H1 (cell line): ENCODE results near the gene ADCY9. TPM values are rescaled to one million over a fixed set of nuclear protein-coding genes. Genes with fewer than 3 reads are reported as not detected.

Experiments
- CTCF ChIA-PET: fragments of 300-600 bp; sonication (Branson Sonifier 250); formaldehyde crosslinking; loops from one replicate; lab custom pipeline; 2021; ENCODE audit not compliant: partially characterized antibody; lab: Charles Lee
- POLR2A ChIA-PET: fragments of 300-600 bp; sonication (Branson Sonifier 250); formaldehyde crosslinking; loops from one replicate; lab custom pipeline; 2021; ENCODE audit warnings: inconsistent platforms; ENCODE audit not compliant: partially characterized antibody; lab: Charles Lee
- DNase-seq, 2 experiments: peaks; one replicate each; pipeline versions ENCODE4 v3.0.0 to v3.0.0-alpha.2; 2010 to 2022; ENCODE audit warnings: low spot score in 2 of 2, low read depth in 1 of 2, mixed read lengths in 1 of 2
- FAIRE-seq: peaks from 2 replicates; lab custom pipeline; 2011; peaks lifted over from hg19 to GRCh38; lab: Jason Lieb, UNC
- H2AFZ ChIP-seq: 2 replicates; pipeline ENCODE4 v1.8.1; 2012; ENCODE audit warnings: low read length, inconsistent platforms
- H2AK5ac ChIP-seq: 2 replicates; pipeline ENCODE4 v1.6.1; 2013; ENCODE audit warnings: low read depth, low read length
- H2BK120ac ChIP-seq: replicated peaks from 2 replicates; pipeline ENCODE3; 2013; ENCODE audit warnings: low read depth, low read length, inconsistent platforms
- H2BK12ac ChIP-seq: 2 replicates; pipeline ENCODE4 v1.6.1; 2013; ENCODE audit warnings: low read depth, low read length
- H2BK15ac ChIP-seq: 2 replicates; pipeline ENCODE4 v1.6.1; 2013; ENCODE audit warnings: low read length
- H2BK20ac ChIP-seq: 2 replicates; pipeline ENCODE4 v1.6.1; 2013; ENCODE audit warnings: low read length
- H2BK5ac ChIP-seq: 2 replicates; pipeline ENCODE4 v1.6.1; 2013; ENCODE audit warnings: low read depth, low read length
- H3K14ac ChIP-seq: 2 replicates; pipeline ENCODE4 v1.6.1; 2013; ENCODE audit warnings: inconsistent platforms; ENCODE audit not compliant: insufficient read length
- H3K18ac ChIP-seq: 2 replicates; pipeline ENCODE4 v1.6.1; 2013; ENCODE audit warnings: low read length; ENCODE audit errors: extremely low read depth
- H3K23ac ChIP-seq: 2 replicates; pipeline ENCODE4 v1.6.1; 2013; ENCODE audit warnings: inconsistent platforms; ENCODE audit not compliant: insufficient read length
- H3K23me2 ChIP-seq: 2 replicates; pipeline ENCODE4 v1.6.1; 2013; ENCODE audit warnings: low read depth, low read length
- H3K27ac ChIP-seq: 2 replicates; pipeline ENCODE4 v1.6.1; 2011; ENCODE audit warnings: low read depth, low read length, inconsistent platforms
- H3K27me3 ChIP-seq, 4 experiments: replicated peaks in 1 of 4; 1 replicate in 1 of 4; 2 replicates in 3 of 4; pipeline versions ENCODE4 v1.6.1 to v1.8.1; 2011 to 2013; ENCODE audit warnings: low read length in 3 of 4, mild to moderate bottlenecking in 3 of 4, inconsistent platforms in 2 of 4, mixed read lengths in 2 of 4, moderate library complexity in 1 of 4; ENCODE audit not compliant: control insufficient read depth in 3 of 4, insufficient read depth in 3 of 4; ENCODE audit errors: extremely low read depth in 1 of 4
- H3K36me3 ChIP-seq, 4 experiments: 2 replicates each; pipeline versions ENCODE4 v1.6.1 to v1.8.1; 2011 to 2013; ENCODE audit warnings: mild to moderate bottlenecking in 4 of 4, low read length in 3 of 4, moderate library complexity in 2 of 4, control low read depth in 1 of 4, inconsistent platforms in 1 of 4; ENCODE audit not compliant: insufficient read depth in 4 of 4, control insufficient read depth in 2 of 4
- H3K4ac ChIP-seq: replicated peaks from 2 replicates; pipeline ENCODE3; 2013; ENCODE audit warnings: low read length, low read depth, mixed read lengths, inconsistent platforms; ENCODE audit not compliant: insufficient read length
- H3K4me1 ChIP-seq, 4 experiments: replicated peaks in 1 of 4; 1 replicate in 1 of 4; 2 replicates in 3 of 4; pipeline versions ENCODE4 v1.6.1 to v1.8.1; 2011 to 2013; ENCODE audit warnings: low read length in 3 of 4, inconsistent platforms in 2 of 4, mixed read lengths in 1 of 4; ENCODE audit not compliant: insufficient read depth in 4 of 4, control insufficient read depth in 3 of 4
- H3K4me2 ChIP-seq, 2 experiments: 2 replicates each; pipeline versions ENCODE4 v1.6.1 to v1.8.1; 2011 to 2013; ENCODE audit warnings: low read depth in 2 of 2, low read length in 2 of 2, control low read depth in 1 of 2, inconsistent platforms in 1 of 2, mild to moderate bottlenecking in 1 of 2; ENCODE audit not compliant: insufficient read depth in 1 of 2
- H3K4me3 ChIP-seq, 4 experiments: fragments of 200-600, 300-600 bp in 1 of 4; sonication (generic), shearing (Covaris generic), sonication (Bioruptor Twin) in 1 of 4; 2 replicates each; pipeline versions ENCODE4 v1.5.1 to v1.8.1; 2011 to 2016; ENCODE audit warnings: low read length in 4 of 4, low read depth in 3 of 4, control low read depth in 2 of 4, inconsistent platforms in 2 of 4, mild to moderate bottlenecking in 2 of 4, mixed read lengths in 1 of 4, moderate library complexity in 1 of 4; ENCODE audit not compliant: insufficient read depth in 2 of 4; ENCODE audit errors: extremely low read depth in 1 of 4
- H3K56ac ChIP-seq: replicated peaks from 2 replicates; pipeline ENCODE3; 2013; ENCODE audit warnings: low read depth, mild to moderate bottlenecking, mixed read lengths, low read length, inconsistent platforms; ENCODE audit not compliant: insufficient read length
- H3K79me1 ChIP-seq: 2 replicates; pipeline ENCODE4 v1.6.1; 2013; ENCODE audit warnings: low read depth, low read length, control low read depth
- H3K79me2 ChIP-seq, 2 experiments: 2 replicates each; pipeline versions ENCODE4 v1.6.1 to v1.8.1; 2012 to 2013; ENCODE audit warnings: low read length in 2 of 2, mild to moderate bottlenecking in 2 of 2, inconsistent platforms in 1 of 2; ENCODE audit not compliant: insufficient read depth in 2 of 2, control insufficient read depth in 1 of 2
- H3K9ac ChIP-seq, 4 experiments: replicated peaks in 1 of 4; 1 replicate in 1 of 4; 2 replicates in 3 of 4; pipeline versions ENCODE4 v1.6.1 to v1.8.1; 2011 to 2013; ENCODE audit warnings: low read depth in 3 of 4, low read length in 3 of 4, control low read depth in 2 of 4, mild to moderate bottlenecking in 2 of 4, moderate library complexity in 2 of 4, inconsistent platforms in 1 of 4; ENCODE audit errors: extremely low read depth in 1 of 4
- H3K9me3 ChIP-seq, 2 experiments: 2 replicates each; pipeline versions ENCODE4 v1.6.1 to v1.8.1; 2012 to 2013; ENCODE audit warnings: mild to moderate bottlenecking in 2 of 2, moderate library complexity in 2 of 2, control low read depth in 1 of 2, inconsistent platforms in 1 of 2, low read depth in 1 of 2, low read length in 1 of 2, mixed read lengths in 1 of 2; ENCODE audit not compliant: insufficient read depth in 2 of 2
- H4K20me1 ChIP-seq, 2 experiments: replicated peaks in 1 of 2; 2 replicates each; pipeline versions ENCODE3 to v1.8.1; 2011 to 2013; ENCODE audit warnings: inconsistent platforms in 2 of 2, low read length in 2 of 2, mild to moderate bottlenecking in 1 of 2; ENCODE audit not compliant: insufficient read depth in 2 of 2, control insufficient read depth in 1 of 2
- H4K5ac ChIP-seq: 2 replicates; pipeline ENCODE4 v1.6.1; 2013; ENCODE audit warnings: low read length, low read depth, mixed read lengths, inconsistent platforms; ENCODE audit not compliant: insufficient read length
- H4K8ac ChIP-seq: 2 replicates; pipeline ENCODE4 v1.8.0; 2013; ENCODE audit warnings: mild to moderate bottlenecking, moderate library complexity, low read length, inconsistent platforms; ENCODE audit not compliant: insufficient read depth; ENCODE audit errors: extremely low read depth
- H4K91ac ChIP-seq: replicated peaks from 2 replicates; pipeline ENCODE3; 2013; ENCODE audit warnings: low read length, mixed read lengths, inconsistent platforms; ENCODE audit not compliant: insufficient read length
- ASH2L ChIP-seq: fragments of 200-600, 300-600 bp; sonication (generic); IDR thresholded peaks from one replicate; pipeline ENCODE4 v1.7.1; 2017; ENCODE audit warnings: low read length
- CBX8 ChIP-seq: fragments of 300-800, 300-1000 bp; sonication (generic); IDR thresholded peaks from 2 replicates; pipeline ENCODE4 v1.7.1; 2016; ENCODE audit warnings: low read depth, low read length, borderline replicate concordance
- CHD1 ChIP-seq: IDR thresholded peaks from 2 replicates; pipeline ENCODE4 v1.6.1; 2012; ENCODE audit warnings: low read depth, low read length, improper control_type of control experiment
- CREB1 ChIP-seq: IDR thresholded peaks from 2 replicates; pipeline ENCODE4 v1.6.1; 2012; ENCODE audit warnings: inconsistent platforms
- CTBP2 ChIP-seq: IDR thresholded peaks from 2 replicates; pipeline ENCODE4 v1.7.0; 2011; ENCODE audit warnings: borderline replicate concordance, mild to moderate bottlenecking, moderate library complexity, mixed read lengths, low read length; ENCODE audit not compliant: insufficient read depth, insufficient read length
- EZH2 ChIP-seq: fragments of 200-600 bp; sonication (generic); IDR thresholded peaks from 2 replicates; pipeline ENCODE4 v1.7.1; 2012; ENCODE audit warnings: low read depth, mild to moderate bottlenecking, moderate library complexity, low read length, inconsistent platforms; ENCODE audit not compliant: severe bottlenecking
- JUND ChIP-seq: IDR thresholded peaks from 2 replicates; pipeline ENCODE4 v1.6.1; 2011; ENCODE audit warnings: mild to moderate bottlenecking, improper control_type of control experiment, low read length
- KDM1A ChIP-seq: fragments of 200-600, 300-600 bp; sonication (generic); IDR thresholded peaks from 2 replicates; pipeline ENCODE4 v1.7.1; 2016; ENCODE audit warnings: mild to moderate bottlenecking, low read length, borderline replicate concordance
- MAFK ChIP-seq: IDR thresholded peaks from 2 replicates; pipeline ENCODE4 v1.6.1; 2012; ENCODE audit warnings: low read depth, mild to moderate bottlenecking, improper control_type of control experiment, low read length
- NRF1 ChIP-seq: IDR thresholded peaks from 2 replicates; pipeline ENCODE4 v1.6.1; 2011; ENCODE audit warnings: mild to moderate bottlenecking, low read depth, low read length, improper control_type of control experiment
- RAD21 ChIP-seq, 2 experiments: IDR thresholded peaks in 1 of 2; conservative IDR thresholded peaks in 1 of 2; 2 replicates each; pipeline ENCODE4 v1.6.1; 2011; ENCODE audit warnings: low read depth in 2 of 2, low read length in 2 of 2, improper control_type of control experiment in 1 of 2, inconsistent platforms in 1 of 2, mild to moderate bottlenecking in 1 of 2, moderate library complexity in 1 of 2
- TAF1 ChIP-seq: IDR thresholded peaks from 2 replicates; pipeline ENCODE4 v1.6.1; 2011; ENCODE audit warnings: mild to moderate bottlenecking, low read depth, low read length
- TCF12 ChIP-seq: IDR thresholded peaks from 2 replicates; pipeline ENCODE4 v1.6.1; 2011; ENCODE audit warnings: low read depth, mild to moderate bottlenecking, low read length
- ZNF274 ChIP-seq: IDR thresholded peaks from 2 replicates; pipeline ENCODE4 v1.7.0; 2012; ENCODE audit warnings: low read length, borderline replicate concordance; ENCODE audit errors: extremely low read depth
- WGBS, 2 experiments: shearing (Covaris generic) in 1 of 2; methylation state at CpG; one replicate each; pipeline versions ENCODE4 v1.1.6 to v1.1.7; 2013 to 2015; ENCODE audit warnings: low lambda C conversion rate in 2 of 2, mixed read lengths in 2 of 2, inconsistent platforms in 1 of 2, low coverage in 1 of 2, missing lambda C conversion rate in 1 of 2; ENCODE audit not compliant: insufficient replicate concordance in 2 of 2, insufficient coverage in 1 of 2, insufficient read length in 1 of 2; ENCODE audit errors: extremely low coverage in 1 of 2, missing lambda C conversion rate in 1 of 2; 5-methylcytosine and 5-hydroxymethylcytosine counted together
- polyA plus RNA-seq, 7 experiments: library from polyadenylated mRNA; depleted of rRNA in 3 of 7; stranded (reverse) in 5 of 7; unstranded in 2 of 7; fragments of >200 nt in 5 of 7; fragments of 200-250 nt in 2 of 7; gene quantifications; 1 replicate in 5 of 7; 2 replicates in 1 of 7; 4 replicates in 1 of 7; pipeline versions ENCODE4 v1.2.1 to v1.2.3, GENCODE V29; 2011 to 2013; ENCODE audit warnings: missing spikeins in 2 of 7, mixed read lengths in 2 of 7
- total RNA-seq: library from RNA; stranded (reverse); fragmentation: NEBNext Ultra II Directional; extraction: Animal tissue kit (Norgen Biotek cat#: 25700); gene quantifications from 2 replicates; pipeline ENCODE4 v1.2.1, GENCODE V29; 2021

Gene ADCY9
- total and polyA plus RNA-seq, 2 of the 8 experiments (the other 6 are each of a cell fraction or from before 2014, with no cell fraction given), result 5.4 to 13.1 TPM

GRCh38 chr16:3946604-3947180 is 169.6 kb downstream of the ADCY9 start:
- Histone ChIP-seq H2AFZ (no peak overlapping the region), H2BK120ac (no peak overlapping the region), H3K4me2 (no peak overlapping the region), H3K23ac (no peak overlapping the region), H3K36me3 (no peaks in the 10 kb centered on the region), H3K14ac (no peak overlapping the region), H3K56ac (no peak overlapping the region), H4K8ac (no peak overlapping the region), H3K79me1 (no peaks in the 10 kb centered on the region), H3K4me3 (no peak overlapping the region), H2AK5ac (no peak overlapping the region), H4K20me1 (no peaks in the 10 kb centered on the region), H4K91ac (no peak overlapping the region), H3K27ac (no peak overlapping the region), H2BK12ac (no peak overlapping the region), H2BK20ac (no peak overlapping the region), H3K4ac (no peak overlapping the region), H3K4me1 (no peaks in the 10 kb centered on the region), H2BK15ac (no peak overlapping the region), H3K9ac (no peak overlapping the region), H3K23me2 (no peaks in the 10 kb centered on the region), H4K5ac (no peak overlapping the region), H3K9me3 (peaks cover 3 to 9% of the 10 kb centered on the region in 2 experiments; a peak in 2 of 4 replicates), H2BK5ac (no peak overlapping the region; the same call in 1 of the 2 replicates), H3K79me2 (no peaks in the 10 kb centered on the region), H3K18ac (no peak overlapping the region), H3K27me3 (no peaks in the 10 kb centered on the region)
- no peak for DNase-seq
- no peak for FAIRE-seq
- WGBS, 2 experiments, result 95% methylated on average over 20 of the region's 20 CpGs; no CpG with 5 or more reads in 1 of the 2 experiments
- ChIA-PET POLR2A (interaction anchor here (1.3 kb wide), 1 partner anchor 8 kb away, joined by 3 read pairs; no protein-coding TSS in a partner anchor), CTCF (interaction anchor here (1.0 to 1.4 kb wide), 2 partner anchors 7 to 30 kb away, joined by 4 to 5 read pairs; no protein-coding TSS in a partner anchor)
- no peak for TF ChIP-seq ASH2L
- TF ChIP-seq TCF12, result no peak
- no peak for TF ChIP-seq MAFK
- no peak for TF ChIP-seq NRF1
- no peak for TF ChIP-seq KDM1A
- no peak for TF ChIP-seq EZH2
- TF ChIP-seq CBX8, result no peak
- TF ChIP-seq JUND, result no peak
- TF ChIP-seq ZNF274, result no peak
- TF ChIP-seq CREB1, result no peak
- no peak for TF ChIP-seq CHD1
- no peak for TF ChIP-seq CTBP2
- no peak for TF ChIP-seq RAD21 (IDR thresholded peaks at IDR 0.05 in 1 of 2, conservative IDR thresholded peaks at IDR 0.05 in 1 of 2; ENCODE audit: low read depth in 2 of 2, low read length in 2 of 2)
- TF ChIP-seq TAF1, result no peak
